MM.1S (cell line): ENCODE measurements around the gene SORBS2.

Experiments used
- DNase-seq: peaks from one replicate; pipeline ENCODE4 v3.0.0-alpha.2; 2015
- H2AFZ ChIP-seq: fragments of 300-600 bp; sonication (generic); 2 replicates; pipeline ENCODE4 v1.6.0; 2016; ENCODE audit warnings: antibody characterized with exemption, low read length
- H3F3A ChIP-seq: fragments of 300-600 bp; sonication (generic); 2 replicates; pipeline ENCODE4 v1.6.1; 2016; ENCODE audit warnings: mild to moderate bottlenecking, antibody characterized with exemption, low read length, moderate library complexity, mixed read lengths; ENCODE audit not compliant: insufficient read depth
- H3K27ac ChIP-seq: fragments of 300-600 bp; sonication (generic); 2 replicates; pipeline ENCODE4 v1.5.1; 2016; ENCODE audit warnings: mild to moderate bottlenecking, low read length
- H3K27me3 ChIP-seq: fragments of 300-600 bp; sonication (generic); replicated peaks from 2 replicates; pipeline ENCODE4 v1.6.0; 2016; ENCODE audit warnings: low read length; ENCODE audit not compliant: insufficient read depth
- H3K36me3 ChIP-seq: fragments of 300-600 bp; sonication (generic); replicated peaks from 2 replicates; pipeline ENCODE4 v1.6.1; 2016; ENCODE audit warnings: mild to moderate bottlenecking, low read length, mixed read lengths; ENCODE audit not compliant: insufficient read depth
- H3K4me1 ChIP-seq: fragments of 300-600 bp; sonication (generic); 2 replicates; pipeline ENCODE4 v1.6.1; 2016; ENCODE audit warnings: low read length, mixed read lengths
- H3K4me2 ChIP-seq: fragments of 300-600 bp; sonication (generic); 2 replicates; pipeline ENCODE4 v1.6.0; 2016; ENCODE audit warnings: low read depth, low read length
- H3K4me3 ChIP-seq: fragments of 300-600 bp; sonication (generic); 2 replicates; pipeline ENCODE4 v1.5.1; 2016; ENCODE audit warnings: low read length, mixed read lengths
- H3K79me2 ChIP-seq: fragments of 300-600 bp; sonication (generic); 2 replicates; pipeline ENCODE4 v1.6.1; 2016; ENCODE audit warnings: mixed run types, low read length, mixed read lengths
- H3K9ac ChIP-seq: fragments of 300-600 bp; sonication (generic); 2 replicates; pipeline ENCODE4 v1.6.1; 2016; ENCODE audit warnings: low read length, mixed read lengths
- H3K9me2 ChIP-seq: fragments of 300-600 bp; sonication (generic); replicated peaks from 2 replicates; pipeline ENCODE4 v1.6.1; 2016; ENCODE audit warnings: mild to moderate bottlenecking, low read length, mixed read lengths; ENCODE audit not compliant: insufficient read depth
- H3K9me3 ChIP-seq: fragments of 300-600 bp; sonication (generic); replicated peaks from 2 replicates; pipeline ENCODE4 v1.6.1; 2016; ENCODE audit warnings: mild to moderate bottlenecking, low read length, mixed read lengths; ENCODE audit not compliant: insufficient read depth
- H4K20me1 ChIP-seq: fragments of 300-600 bp; sonication (generic); 2 replicates; pipeline ENCODE4 v1.6.1; 2016; ENCODE audit warnings: mild to moderate bottlenecking, low read length, moderate library complexity, mixed read lengths; ENCODE audit not compliant: insufficient read depth
- EZH2 ChIP-seq: fragments of 300-600 bp; sonication (generic); optimal IDR thresholded peaks from 2 replicates; pipeline ENCODE3; 2017; ENCODE audit warnings: low read depth, mild to moderate bottlenecking, antibody characterized with exemption, low read length, mixed read lengths
- EZH2phosphoT487 ChIP-seq: fragments of 300-600 bp; sonication (generic); IDR thresholded peaks from 2 replicates; pipeline ENCODE4 v1.6.1; 2018; ENCODE audit warnings: antibody characterized with exemption, low read length
- TF ChIP-seq, protein P1 (sequence below): fragments of 300-600 bp; sonication (generic); IDR thresholded peaks from 2 replicates; pipeline ENCODE4 v1.5.1; 2016; ENCODE audit warnings: antibody characterized with exemption, low read length, mixed read lengths

Gene SORBS2

DNA sequence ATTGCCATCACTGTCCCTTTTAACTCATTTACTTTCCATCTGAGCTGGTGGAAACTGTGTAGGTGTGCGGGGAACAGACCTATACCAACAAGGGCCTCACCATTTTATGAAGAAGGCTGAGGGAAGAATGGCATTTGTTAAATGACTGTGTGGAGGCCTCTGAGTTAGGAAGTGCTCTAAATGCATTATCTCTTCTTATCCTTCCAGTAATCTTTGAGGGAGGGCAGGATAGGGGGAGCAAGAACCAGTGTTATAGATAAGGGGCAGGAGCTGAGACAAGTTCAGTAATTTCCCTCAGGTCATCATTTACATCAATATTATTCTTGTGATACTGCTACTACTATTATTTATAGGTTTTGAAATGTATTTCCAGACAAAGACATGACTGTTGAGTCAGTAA, 154.3 kb downstream of the SORBS2 start:
- Histone ChIP-seq H3K79me2 (no peaks in the 10 kb centered on the region), H3K27me3 (no peaks in the 10 kb centered on the region), H3K27ac (no peak overlapping the region), H3K9ac (no peak overlapping the region), H3K9me2 (no peaks in the 10 kb centered on the region), H3K4me2 (no peak overlapping the region), H3F3A (no peaks in the 10 kb centered on the region), H3K9me3 (no peaks in the 10 kb centered on the region), H2AFZ (no peak overlapping the region), H3K4me1 (no peaks in the 10 kb centered on the region), H3K36me3 (no peaks in the 10 kb centered on the region), H4K20me1 (no peaks in the 10 kb centered on the region), H3K4me3 (no peak overlapping the region)
- DNase-seq, result no peak
- TF ChIP-seq EZH2phosphoT487 (no peak), EZH2 (no peak)
- TF ChIP-seq, protein P1, sequence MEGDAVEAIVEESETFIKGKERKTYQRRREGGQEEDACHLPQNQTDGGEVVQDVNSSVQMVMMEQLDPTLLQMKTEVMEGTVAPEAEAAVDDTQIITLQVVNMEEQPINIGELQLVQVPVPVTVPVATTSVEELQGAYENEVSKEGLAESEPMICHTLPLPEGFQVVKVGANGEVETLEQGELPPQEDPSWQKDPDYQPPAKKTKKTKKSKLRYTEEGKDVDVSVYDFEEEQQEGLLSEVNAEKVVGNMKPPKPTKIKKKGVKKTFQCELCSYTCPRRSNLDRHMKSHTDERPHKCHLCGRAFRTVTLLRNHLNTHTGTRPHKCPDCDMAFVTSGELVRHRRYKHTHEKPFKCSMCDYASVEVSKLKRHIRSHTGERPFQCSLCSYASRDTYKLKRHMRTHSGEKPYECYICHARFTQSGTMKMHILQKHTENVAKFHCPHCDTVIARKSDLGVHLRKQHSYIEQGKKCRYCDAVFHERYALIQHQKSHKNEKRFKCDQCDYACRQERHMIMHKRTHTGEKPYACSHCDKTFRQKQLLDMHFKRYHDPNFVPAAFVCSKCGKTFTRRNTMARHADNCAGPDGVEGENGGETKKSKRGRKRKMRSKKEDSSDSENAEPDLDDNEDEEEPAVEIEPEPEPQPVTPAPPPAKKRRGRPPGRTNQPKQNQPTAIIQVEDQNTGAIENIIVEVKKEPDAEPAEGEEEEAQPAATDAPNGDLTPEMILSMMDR, result no peak

DNA sequence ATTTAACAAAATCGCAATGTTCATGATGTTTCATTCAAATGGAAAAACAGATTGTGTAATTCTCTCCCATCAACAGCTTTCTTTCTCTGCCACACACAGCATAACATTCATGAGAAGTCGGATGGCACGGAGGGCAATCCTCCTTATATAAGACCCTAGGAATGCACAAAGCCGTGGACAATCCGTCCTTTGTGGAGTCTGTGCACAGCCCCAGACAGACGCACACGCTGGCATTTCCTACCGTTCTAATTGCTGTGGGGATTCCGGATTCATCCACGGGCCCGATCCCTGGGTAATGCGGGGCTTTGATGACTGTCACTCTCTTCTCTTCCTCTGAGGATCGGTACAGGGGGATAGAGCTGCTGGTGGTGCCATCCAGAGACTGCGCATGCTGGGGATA, 154.8 kb downstream of the SORBS2 start:
- Histone ChIP-seq H3K9me2 (no peaks in the 10 kb centered on the region), H4K20me1 (no peaks in the 10 kb centered on the region), H3K9me3 (no peaks in the 10 kb centered on the region), H3K9ac (no peak overlapping the region), H3K79me2 (no peaks in the 10 kb centered on the region), H2AFZ (no peak overlapping the region), H3K27ac (no peak overlapping the region), H3K27me3 (no peaks in the 10 kb centered on the region), H3K36me3 (no peaks in the 10 kb centered on the region), H3K4me3 (no peak overlapping the region), H3F3A (no peaks in the 10 kb centered on the region), H3K4me2 (no peak overlapping the region), H3K4me1 (no peaks in the 10 kb centered on the region)
- no peak for DNase-seq
- TF ChIP-seq, protein P1, result no peak
- TF ChIP-seq EZH2phosphoT487 (no peak), EZH2 (no peak)

DNA sequence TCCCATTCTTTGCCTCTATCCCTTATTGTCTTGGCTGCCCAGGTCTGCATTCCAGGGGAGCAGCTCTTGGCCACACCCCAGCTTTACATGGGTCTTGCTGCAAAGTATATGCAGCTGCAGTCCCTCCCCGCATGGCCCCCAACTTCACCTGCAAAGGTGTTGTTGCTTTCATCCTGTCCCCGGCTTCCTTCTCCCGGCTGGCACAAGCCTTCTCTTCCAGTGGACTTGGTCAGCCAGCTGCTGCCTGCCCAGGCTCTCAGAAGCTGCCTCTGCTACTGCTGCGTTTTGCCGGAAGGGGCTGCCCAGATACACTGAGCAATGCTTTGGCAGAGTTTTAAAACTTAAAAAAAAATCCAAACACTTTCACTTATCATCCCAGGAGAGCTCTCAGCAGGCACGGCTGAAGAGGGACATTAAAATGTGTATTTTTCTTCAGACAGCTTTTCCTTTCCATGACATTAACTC, 155.5 kb downstream of the SORBS2 start:
- no peak for TF ChIP-seq EZH2
- TF ChIP-seq EZH2phosphoT487, result no peak
- TF ChIP-seq, protein P1, result no peak
- H3K36me3 ChIP-seq, result no peaks in the 10 kb centered on the region
- no peak overlapping the region for H3K9ac ChIP-seq
- no peaks in the 10 kb centered on the region for H3F3A ChIP-seq
- no peak overlapping the region for H3K4me2 ChIP-seq
- no peaks in the 10 kb centered on the region for H4K20me1 ChIP-seq
- DNase-seq, result no peak
- H2AFZ ChIP-seq, result no peak overlapping the region
- no peaks in the 10 kb centered on the region for H3K9me2 ChIP-seq
- no peaks in the 10 kb centered on the region for H3K27me3 ChIP-seq
- no peaks in the 10 kb centered on the region for H3K79me2 ChIP-seq
- no peaks in the 10 kb centered on the region for H3K9me3 ChIP-seq
- no peaks in the 10 kb centered on the region for H3K4me1 ChIP-seq
- no peak overlapping the region for H3K4me3 ChIP-seq
- H3K27ac ChIP-seq, result no peak overlapping the region
